GM23338 (cell line): ENCODE data around the gene KIAA1755. TPM values are rescaled to one million over a fixed set of nuclear protein-coding genes. Genes with fewer than 3 reads are reported as not detected.

ENCODE experiments used
- ATAC-seq: fragments of 200-7000 bp; cut with Tn5 transposase; 3 replicates; pipeline ENCODE4 v1.9.1; 2020
- DNase-seq: peaks from one replicate; pipeline ENCODE4 v3.0.0-alpha.2; 2015; ENCODE audit warnings: low spot score
- H2AFZ ChIP-seq: fragments of 200-600 bp; sonication (generic); 2 replicates; pipeline ENCODE4 v1.8.0; 2016; ENCODE audit warnings: antibody characterized with exemption, mild to moderate bottlenecking, moderate library complexity
- H3F3A ChIP-seq: fragments of 200-600 bp; sonication (generic); replicated peaks from 2 replicates; pipeline ENCODE4 v1.8.0; 2017; ENCODE audit warnings: antibody characterized with exemption, mixed run types, low read depth
- H3K27ac ChIP-seq: fragments of 200-600 bp; sonication (generic); 2 replicates; pipeline ENCODE4 v1.6.1; 2016; ENCODE audit warnings: low read depth
- H3K27me3 ChIP-seq: fragments of 200-600 bp; sonication (generic); 2 replicates; pipeline ENCODE4 v1.8.0; 2016; ENCODE audit warnings: mild to moderate bottlenecking, mixed run types, moderate library complexity; ENCODE audit not compliant: insufficient read depth
- H3K36me3 ChIP-seq: fragments of 200-600 bp; sonication (generic); 2 replicates; pipeline ENCODE4 v1.8.0; 2016; ENCODE audit warnings: mild to moderate bottlenecking; ENCODE audit not compliant: insufficient read depth
- H3K4me1 ChIP-seq: fragments of 200-600 bp; sonication (generic); 2 replicates; pipeline ENCODE4 v1.8.0; 2016; ENCODE audit warnings: mild to moderate bottlenecking, moderate library complexity; ENCODE audit not compliant: insufficient read depth
- H3K4me2 ChIP-seq: fragments of 200-600 bp; sonication (generic); 2 replicates; pipeline ENCODE4 v1.7.1; 2017; ENCODE audit warnings: mixed run types
- H3K4me3 ChIP-seq: fragments of 200-600 bp; sonication (generic); 2 replicates; pipeline ENCODE4 v1.6.1; 2016; ENCODE audit warnings: mixed run types
- H3K79me2 ChIP-seq: fragments of 200-600 bp; sonication (generic); replicated peaks from 2 replicates; pipeline ENCODE4 v1.8.0; 2017; ENCODE audit warnings: mild to moderate bottlenecking; ENCODE audit not compliant: insufficient read depth
- H3K9me2 ChIP-seq: fragments of 200-600 bp; sonication (generic); 2 replicates; pipeline ENCODE4 v1.8.0; 2017; ENCODE audit not compliant: insufficient read depth
- H4K20me1 ChIP-seq: fragments of 200-600 bp; sonication (generic); replicated peaks from 2 replicates; pipeline ENCODE4 v1.8.0; 2017; ENCODE audit warnings: mild to moderate bottlenecking; ENCODE audit not compliant: insufficient read depth
- H3K27ac Mint-ChIP-seq: 2 replicates; pipeline ENCODE4 v1.8.0; 2020; ENCODE audit warnings: inconsistent platforms, mild to moderate bottlenecking, moderate library complexity, mixed read lengths
- H3K27me3 Mint-ChIP-seq: 3 replicates; pipeline ENCODE4 v1.8.0; 2022; ENCODE audit warnings: low read depth, mild to moderate bottlenecking, moderate library complexity, mixed read lengths, inconsistent platforms; ENCODE audit not compliant: insufficient read depth, poor library complexity
- H3K36me3 Mint-ChIP-seq: 3 replicates; pipeline ENCODE4 v1.8.0; 2021; ENCODE audit warnings: low read depth, mild to moderate bottlenecking, inconsistent platforms, moderate library complexity, mixed read lengths
- H3K4me1 Mint-ChIP-seq: 3 replicates; pipeline ENCODE4 v1.8.0; 2020; ENCODE audit warnings: mild to moderate bottlenecking, inconsistent platforms, mixed read lengths
- H3K4me3 Mint-ChIP-seq: 3 replicates; pipeline ENCODE4 v1.8.0; 2021; ENCODE audit warnings: moderate library complexity, mild to moderate bottlenecking, inconsistent platforms, mixed read lengths
- H3K9me3 Mint-ChIP-seq: 3 replicates; pipeline ENCODE4 v1.8.0; 2020; ENCODE audit warnings: moderate library complexity, mild to moderate bottlenecking, inconsistent platforms, mixed read lengths
- CREB1 ChIP-seq: fragments of 250-450 bp; sonication (Bioruptor Pico); IDR thresholded peaks from 2 replicates; pipeline ENCODE4 v1.5.0; 2020; ENCODE audit warnings: low read depth, mild to moderate bottlenecking, moderate library complexity
- EZH2 ChIP-seq: fragments of 200-600 bp; sonication (generic); IDR thresholded peaks from one replicate; pipeline ENCODE4 v1.8.0; 2017; ENCODE audit warnings: antibody characterized with exemption, mild to moderate bottlenecking, low read depth; ENCODE audit not compliant: unreplicated experiment
- EZH2phosphoT487 ChIP-seq: fragments of 200-600 bp; sonication (generic); IDR thresholded peaks from one replicate; pipeline ENCODE4 v1.8.1; 2018; ENCODE audit warnings: antibody characterized with exemption; ENCODE audit not compliant: unreplicated experiment
- JUNB ChIP-seq: IDR thresholded peaks from one replicate; pipeline ENCODE4 v1.6.1; 2016; ENCODE audit warnings: antibody characterized with exemption; ENCODE audit not compliant: unreplicated experiment
- NANOG ChIP-seq: IDR thresholded peaks from 2 replicates; pipeline ENCODE4 v1.6.1; 2016; ENCODE audit warnings: antibody characterized with exemption, borderline replicate concordance
- POLR2AphosphoS5 ChIP-seq: IDR thresholded peaks from 2 replicates; pipeline ENCODE4 v1.6.1; 2016; ENCODE audit warnings: antibody characterized with exemption, low read depth
- STAT1 ChIP-seq: IDR thresholded peaks from one replicate; pipeline ENCODE4 v1.6.1; 2016; ENCODE audit warnings: antibody characterized with exemption; ENCODE audit not compliant: unreplicated experiment
- ZNF114 ChIP-seq: fragments of 250-450 bp; sonication (Bioruptor Pico); IDR thresholded peaks from 2 replicates; pipeline ENCODE4 v1.5.0; 2020; ENCODE audit warnings: mild to moderate bottlenecking, moderate library complexity
- ZNF331 ChIP-seq: fragments of 250-450 bp; sonication (Bioruptor Pico); IDR thresholded peaks from 2 replicates; pipeline ENCODE4 v1.5.0; 2020; ENCODE audit warnings: low read depth, mild to moderate bottlenecking, moderate library complexity
- polyA plus RNA-seq: library from polyadenylated mRNA; unstranded; fragments of >200 nt; fragmentation: Nextera tagmentation; extraction: Ambion mirVana; gene quantifications from 2 replicates; pipeline ENCODE4 v1.2.1, GENCODE V29; 2016
- total RNA-seq: library from RNA; depleted of rRNA; stranded (reverse); fragments of >200 nt; shearing (Covaris generic); gene quantifications from 2 replicates; pipeline ENCODE4 v1.2.3, GENCODE V29; 2014
- TF ChIP-seq, protein P1 (sequence below), 2 experiments: fragments of 200-600 bp in 1 of 2; sonication (generic) in 1 of 2; conservative IDR thresholded peaks; 2 replicates each; pipeline versions ENCODE4 v1.5.1 to v1.6.1; 2016 to 2017; ENCODE audit warnings: antibody characterized with exemption in 2 of 2, low read depth in 2 of 2, mild to moderate bottlenecking in 2 of 2, moderate library complexity in 1 of 2
- TF ChIP-seq, protein P2 (sequence below): fragments of 250-450 bp; sonication (Bioruptor Pico); IDR thresholded peaks from 2 replicates; pipeline ENCODE4 v1.5.0; 2020; ENCODE audit warnings: mild to moderate bottlenecking, moderate library complexity
- TF ChIP-seq, protein P3 (sequence below): IDR thresholded peaks from one replicate; pipeline ENCODE4 v1.6.1; 2018; ENCODE audit warnings: antibody characterized with exemption; ENCODE audit not compliant: unreplicated experiment
- TF ChIP-seq, protein P4 (sequence below): IDR thresholded peaks from 2 replicates; pipeline ENCODE4 v1.6.1; 2016; ENCODE audit warnings: antibody characterized with exemption

The KIAA1755 gene
- total and polyA plus RNA-seq, 2 experiments from 2014 or later, result 0.28 TPM; not detected in 1

DNA sequence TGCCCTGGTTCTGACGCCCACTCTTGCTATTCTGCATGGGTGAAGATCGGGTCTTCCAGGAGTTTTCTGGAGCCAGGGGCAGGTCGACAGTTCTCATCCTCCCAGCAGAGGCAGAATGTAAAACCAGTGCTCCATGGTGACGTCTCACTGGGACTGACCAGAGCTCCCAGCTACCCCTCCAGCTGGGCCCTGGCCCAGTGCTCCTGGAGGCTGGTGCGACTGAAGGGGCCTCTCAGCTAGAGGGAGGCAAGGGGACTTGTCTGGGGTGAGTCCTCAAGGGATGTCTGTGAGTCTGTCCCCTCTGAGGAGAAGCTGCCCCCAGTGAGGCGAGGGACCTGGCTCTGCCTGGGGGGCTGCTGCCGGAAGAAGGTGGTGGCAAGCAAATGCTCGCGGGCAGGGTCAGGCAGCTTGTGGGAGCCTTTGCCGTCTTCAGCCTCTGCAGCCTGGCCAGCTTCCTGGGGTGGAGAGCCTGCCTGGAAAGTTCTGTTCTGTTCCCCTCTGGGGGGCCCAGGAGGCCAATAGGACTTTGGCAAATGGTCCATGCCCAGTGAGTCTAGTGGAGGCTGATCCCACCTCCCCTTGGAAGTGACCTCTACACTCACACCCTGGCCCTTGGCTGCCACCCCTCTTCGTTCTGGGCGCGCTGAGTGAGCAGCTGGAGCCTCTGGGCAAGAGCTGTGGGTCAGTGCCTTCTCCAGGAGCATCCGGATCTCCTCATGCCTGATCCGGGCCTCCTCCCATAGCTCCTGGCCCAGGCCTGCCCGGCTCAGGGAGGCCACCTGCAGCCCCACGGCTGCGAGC, 47.5 kb downstream of the KIAA1755 start:
- H3K4me1 ChIP-seq, result no peaks in the 10 kb centered on the region
- H3K4me3 Mint-ChIP-seq, result no peak overlapping the region
- no peak overlapping the region for H3K27ac Mint-ChIP-seq
- H2AFZ ChIP-seq, result no peak overlapping the region
- H3K27me3 ChIP-seq, result no peaks in the 10 kb centered on the region
- TF ChIP-seq JUNB (no peak), EZH2phosphoT487 (no peak), STAT1 (no peak), EZH2 (no peak), POLR2AphosphoS5 (no peak), NANOG (no peak), ZNF331 (CRISPR knock-in tag) (no peak), CREB1 (no peak), ZNF114 (CRISPR knock-in tag) (no peak)
- TF ChIP-seq, protein P1, sequence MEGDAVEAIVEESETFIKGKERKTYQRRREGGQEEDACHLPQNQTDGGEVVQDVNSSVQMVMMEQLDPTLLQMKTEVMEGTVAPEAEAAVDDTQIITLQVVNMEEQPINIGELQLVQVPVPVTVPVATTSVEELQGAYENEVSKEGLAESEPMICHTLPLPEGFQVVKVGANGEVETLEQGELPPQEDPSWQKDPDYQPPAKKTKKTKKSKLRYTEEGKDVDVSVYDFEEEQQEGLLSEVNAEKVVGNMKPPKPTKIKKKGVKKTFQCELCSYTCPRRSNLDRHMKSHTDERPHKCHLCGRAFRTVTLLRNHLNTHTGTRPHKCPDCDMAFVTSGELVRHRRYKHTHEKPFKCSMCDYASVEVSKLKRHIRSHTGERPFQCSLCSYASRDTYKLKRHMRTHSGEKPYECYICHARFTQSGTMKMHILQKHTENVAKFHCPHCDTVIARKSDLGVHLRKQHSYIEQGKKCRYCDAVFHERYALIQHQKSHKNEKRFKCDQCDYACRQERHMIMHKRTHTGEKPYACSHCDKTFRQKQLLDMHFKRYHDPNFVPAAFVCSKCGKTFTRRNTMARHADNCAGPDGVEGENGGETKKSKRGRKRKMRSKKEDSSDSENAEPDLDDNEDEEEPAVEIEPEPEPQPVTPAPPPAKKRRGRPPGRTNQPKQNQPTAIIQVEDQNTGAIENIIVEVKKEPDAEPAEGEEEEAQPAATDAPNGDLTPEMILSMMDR (conservative IDR thresholded peaks at IDR 0.05; ENCODE audit: low read depth in 2 of 2), result no peak
- TF ChIP-seq, protein P2, sequence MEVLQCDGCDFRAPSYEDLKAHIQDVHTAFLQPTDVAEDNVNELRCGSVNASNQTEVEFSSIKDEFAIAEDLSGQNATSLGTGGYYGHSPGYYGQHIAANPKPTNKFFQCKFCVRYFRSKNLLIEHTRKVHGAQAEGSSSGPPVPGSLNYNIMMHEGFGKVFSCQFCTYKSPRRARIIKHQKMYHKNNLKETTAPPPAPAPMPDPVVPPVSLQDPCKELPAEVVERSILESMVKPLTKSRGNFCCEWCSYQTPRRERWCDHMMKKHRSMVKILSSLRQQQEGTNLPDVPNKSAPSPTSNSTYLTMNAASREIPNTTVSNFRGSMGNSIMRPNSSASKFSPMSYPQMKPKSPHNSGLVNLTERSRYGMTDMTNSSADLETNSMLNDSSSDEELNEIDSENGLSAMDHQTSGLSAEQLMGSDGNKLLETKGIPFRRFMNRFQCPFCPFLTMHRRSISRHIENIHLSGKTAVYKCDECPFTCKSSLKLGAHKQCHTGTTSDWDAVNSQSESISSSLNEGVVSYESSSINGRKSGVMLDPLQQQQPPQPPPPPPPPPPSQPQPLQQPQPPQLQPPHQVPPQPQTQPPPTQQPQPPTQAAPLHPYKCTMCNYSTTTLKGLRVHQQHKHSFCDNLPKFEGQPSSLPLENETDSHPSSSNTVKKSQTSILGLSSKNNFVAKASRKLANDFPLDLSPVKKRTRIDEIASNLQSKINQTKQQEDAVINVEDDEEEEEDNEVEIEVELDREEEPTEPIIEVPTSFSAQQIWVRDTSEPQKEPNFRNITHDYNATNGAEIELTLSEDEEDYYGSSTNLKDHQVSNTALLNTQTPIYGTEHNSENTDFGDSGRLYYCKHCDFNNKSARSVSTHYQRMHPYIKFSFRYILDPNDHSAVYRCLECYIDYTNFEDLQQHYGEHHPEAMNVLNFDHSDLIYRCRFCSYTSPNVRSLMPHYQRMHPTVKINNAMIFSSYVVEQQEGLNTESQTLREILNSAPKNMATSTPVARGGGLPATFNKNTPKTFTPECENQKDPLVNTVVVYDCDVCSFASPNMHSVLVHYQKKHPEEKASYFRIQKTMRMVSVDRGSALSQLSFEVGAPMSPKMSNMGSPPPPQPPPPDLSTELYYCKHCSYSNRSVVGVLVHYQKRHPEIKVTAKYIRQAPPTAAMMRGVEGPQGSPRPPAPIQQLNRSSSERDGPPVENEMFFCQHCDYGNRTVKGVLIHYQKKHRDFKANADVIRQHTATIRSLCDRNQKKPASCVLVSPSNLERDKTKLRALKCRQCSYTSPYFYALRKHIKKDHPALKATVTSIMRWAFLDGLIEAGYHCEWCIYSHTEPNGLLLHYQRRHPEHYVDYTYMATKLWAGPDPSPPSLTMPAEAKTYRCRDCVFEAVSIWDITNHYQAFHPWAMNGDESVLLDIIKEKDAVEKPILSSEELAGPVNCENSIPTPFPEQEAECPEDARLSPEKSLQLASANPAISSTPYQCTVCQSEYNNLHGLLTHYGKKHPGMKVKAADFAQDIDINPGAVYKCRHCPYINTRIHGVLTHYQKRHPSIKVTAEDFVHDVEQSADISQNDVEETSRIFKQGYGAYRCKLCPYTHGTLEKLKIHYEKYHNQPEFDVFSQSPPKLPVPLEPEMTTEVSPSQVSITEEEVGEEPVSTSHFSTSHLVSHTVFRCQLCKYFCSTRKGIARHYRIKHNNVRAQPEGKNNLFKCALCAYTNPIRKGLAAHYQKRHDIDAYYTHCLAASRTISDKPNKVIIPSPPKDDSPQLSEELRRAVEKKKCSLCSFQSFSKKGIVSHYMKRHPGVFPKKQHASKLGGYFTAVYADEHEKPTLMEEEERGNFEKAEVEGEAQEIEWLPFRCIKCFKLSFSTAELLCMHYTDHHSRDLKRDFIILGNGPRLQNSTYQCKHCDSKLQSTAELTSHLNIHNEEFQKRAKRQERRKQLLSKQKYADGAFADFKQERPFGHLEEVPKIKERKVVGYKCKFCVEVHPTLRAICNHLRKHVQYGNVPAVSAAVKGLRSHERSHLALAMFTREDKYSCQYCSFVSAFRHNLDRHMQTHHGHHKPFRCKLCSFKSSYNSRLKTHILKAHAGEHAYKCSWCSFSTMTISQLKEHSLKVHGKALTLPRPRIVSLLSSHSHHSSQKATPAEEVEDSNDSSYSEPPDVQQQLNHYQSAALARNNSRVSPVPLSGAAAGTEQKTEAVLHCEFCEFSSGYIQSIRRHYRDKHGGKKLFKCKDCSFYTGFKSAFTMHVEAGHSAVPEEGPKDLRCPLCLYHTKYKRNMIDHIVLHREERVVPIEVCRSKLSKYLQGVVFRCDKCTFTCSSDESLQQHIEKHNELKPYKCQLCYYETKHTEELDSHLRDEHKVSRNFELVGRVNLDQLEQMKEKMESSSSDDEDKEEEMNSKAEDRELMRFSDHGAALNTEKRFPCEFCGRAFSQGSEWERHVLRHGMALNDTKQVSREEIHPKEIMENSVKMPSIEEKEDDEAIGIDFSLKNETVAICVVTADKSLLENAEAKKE (CRISPR knock-in tag), result no peak
- TF ChIP-seq, protein P3, sequence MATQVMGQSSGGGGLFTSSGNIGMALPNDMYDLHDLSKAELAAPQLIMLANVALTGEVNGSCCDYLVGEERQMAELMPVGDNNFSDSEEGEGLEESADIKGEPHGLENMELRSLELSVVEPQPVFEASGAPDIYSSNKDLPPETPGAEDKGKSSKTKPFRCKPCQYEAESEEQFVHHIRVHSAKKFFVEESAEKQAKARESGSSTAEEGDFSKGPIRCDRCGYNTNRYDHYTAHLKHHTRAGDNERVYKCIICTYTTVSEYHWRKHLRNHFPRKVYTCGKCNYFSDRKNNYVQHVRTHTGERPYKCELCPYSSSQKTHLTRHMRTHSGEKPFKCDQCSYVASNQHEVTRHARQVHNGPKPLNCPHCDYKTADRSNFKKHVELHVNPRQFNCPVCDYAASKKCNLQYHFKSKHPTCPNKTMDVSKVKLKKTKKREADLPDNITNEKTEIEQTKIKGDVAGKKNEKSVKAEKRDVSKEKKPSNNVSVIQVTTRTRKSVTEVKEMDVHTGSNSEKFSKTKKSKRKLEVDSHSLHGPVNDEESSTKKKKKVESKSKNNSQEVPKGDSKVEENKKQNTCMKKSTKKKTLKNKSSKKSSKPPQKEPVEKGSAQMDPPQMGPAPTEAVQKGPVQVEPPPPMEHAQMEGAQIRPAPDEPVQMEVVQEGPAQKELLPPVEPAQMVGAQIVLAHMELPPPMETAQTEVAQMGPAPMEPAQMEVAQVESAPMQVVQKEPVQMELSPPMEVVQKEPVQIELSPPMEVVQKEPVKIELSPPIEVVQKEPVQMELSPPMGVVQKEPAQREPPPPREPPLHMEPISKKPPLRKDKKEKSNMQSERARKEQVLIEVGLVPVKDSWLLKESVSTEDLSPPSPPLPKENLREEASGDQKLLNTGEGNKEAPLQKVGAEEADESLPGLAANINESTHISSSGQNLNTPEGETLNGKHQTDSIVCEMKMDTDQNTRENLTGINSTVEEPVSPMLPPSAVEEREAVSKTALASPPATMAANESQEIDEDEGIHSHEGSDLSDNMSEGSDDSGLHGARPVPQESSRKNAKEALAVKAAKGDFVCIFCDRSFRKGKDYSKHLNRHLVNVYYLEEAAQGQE, result no peak
- TF ChIP-seq, protein P4, sequence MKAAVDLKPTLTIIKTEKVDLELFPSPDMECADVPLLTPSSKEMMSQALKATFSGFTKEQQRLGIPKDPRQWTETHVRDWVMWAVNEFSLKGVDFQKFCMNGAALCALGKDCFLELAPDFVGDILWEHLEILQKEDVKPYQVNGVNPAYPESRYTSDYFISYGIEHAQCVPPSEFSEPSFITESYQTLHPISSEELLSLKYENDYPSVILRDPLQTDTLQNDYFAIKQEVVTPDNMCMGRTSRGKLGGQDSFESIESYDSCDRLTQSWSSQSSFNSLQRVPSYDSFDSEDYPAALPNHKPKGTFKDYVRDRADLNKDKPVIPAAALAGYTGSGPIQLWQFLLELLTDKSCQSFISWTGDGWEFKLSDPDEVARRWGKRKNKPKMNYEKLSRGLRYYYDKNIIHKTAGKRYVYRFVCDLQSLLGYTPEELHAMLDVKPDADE, result no peak
- H3K4me1 Mint-ChIP-seq, result peaks cover 1% of the 10 kb centered on the region; the same call in 2 of the 3 replicates
- H3K27ac ChIP-seq, result no peak overlapping the region
- H3K36me3 ChIP-seq, result no peaks in the 10 kb centered on the region
- no peaks in the 10 kb centered on the region for H3K9me3 Mint-ChIP-seq
- no peaks in the 10 kb centered on the region for H3K79me2 ChIP-seq
- no peak overlapping the region for H3K4me2 ChIP-seq
- no peaks in the 10 kb centered on the region for H3K9me2 ChIP-seq
- H4K20me1 ChIP-seq, result no peaks in the 10 kb centered on the region
- no peaks in the 10 kb centered on the region for H3K36me3 Mint-ChIP-seq
- DNase-seq, result no peak
- peaks cover 5% of the 10 kb centered on the region for H3K27me3 Mint-ChIP-seq
- H3K4me3 ChIP-seq, result no peak overlapping the region
- ATAC-seq, result no peak
- no peaks in the 10 kb centered on the region for H3F3A ChIP-seq
